SIG-M5 treated with dmso at 0.1 percent for 504 hours (cell line): ENCODE results near the gene SRP72.

Source experiments
- DNase-seq: peaks from one replicate; lab custom pipeline; 2025; ENCODE audit not compliant: unreplicated experiment; lab: John Stamatoyannopoulos, UW

SRP72 gene

DNA sequence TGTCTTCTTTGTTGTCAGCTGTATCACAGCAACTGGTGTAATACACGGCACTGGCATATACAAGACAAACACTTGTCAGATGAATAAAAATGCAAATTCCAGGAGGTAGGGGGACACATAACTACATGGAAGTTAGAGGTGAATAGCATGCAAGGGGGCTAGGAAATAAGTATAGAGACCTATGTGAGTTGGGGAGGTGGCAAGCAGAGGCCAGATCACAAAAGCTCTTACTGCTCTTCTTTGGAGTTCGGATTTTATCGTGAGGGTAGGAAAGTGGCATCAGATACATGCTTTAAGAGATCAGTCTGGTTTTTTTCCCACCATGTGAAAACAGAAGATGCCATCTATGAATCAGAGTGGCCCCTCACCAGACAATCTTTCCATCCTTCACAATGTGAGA, 2.8 kb upstream of the SRP72 start:
- no peak for DNase-seq

DNA sequence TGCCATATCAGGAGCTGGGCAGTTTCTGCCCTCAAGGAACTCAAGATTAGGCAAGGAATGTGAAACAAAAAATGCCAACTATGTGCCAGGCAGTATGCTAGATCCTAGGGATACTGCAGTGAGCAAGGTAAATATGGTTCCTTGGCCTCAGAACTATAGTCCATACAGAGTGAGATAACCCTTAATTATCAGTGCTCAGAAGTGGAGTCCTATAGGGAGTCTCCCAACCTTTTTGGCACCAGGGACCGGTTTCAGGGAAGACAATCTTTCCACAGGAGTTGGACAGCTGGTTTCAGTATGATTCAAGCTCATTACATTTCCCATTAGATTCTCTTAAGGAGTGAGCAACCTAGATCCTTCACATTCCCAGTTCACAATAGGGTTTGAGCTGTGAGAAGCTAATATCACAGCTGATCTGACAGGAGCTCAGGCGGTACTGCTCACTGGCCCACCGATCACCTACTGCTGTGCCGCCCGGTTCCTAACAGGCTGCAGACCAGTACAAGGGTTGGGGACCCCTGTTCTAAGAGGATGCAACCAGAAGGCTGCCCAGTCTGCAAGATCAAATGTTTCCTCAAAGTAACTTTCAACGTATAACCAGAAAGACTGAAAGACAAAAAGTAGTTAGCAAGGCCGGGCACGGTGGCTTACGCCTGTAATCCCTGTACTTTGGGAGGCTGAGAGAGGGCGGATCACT, 1.7 kb upstream of the SRP72 start:
- DNase-seq = no peak

DNA sequence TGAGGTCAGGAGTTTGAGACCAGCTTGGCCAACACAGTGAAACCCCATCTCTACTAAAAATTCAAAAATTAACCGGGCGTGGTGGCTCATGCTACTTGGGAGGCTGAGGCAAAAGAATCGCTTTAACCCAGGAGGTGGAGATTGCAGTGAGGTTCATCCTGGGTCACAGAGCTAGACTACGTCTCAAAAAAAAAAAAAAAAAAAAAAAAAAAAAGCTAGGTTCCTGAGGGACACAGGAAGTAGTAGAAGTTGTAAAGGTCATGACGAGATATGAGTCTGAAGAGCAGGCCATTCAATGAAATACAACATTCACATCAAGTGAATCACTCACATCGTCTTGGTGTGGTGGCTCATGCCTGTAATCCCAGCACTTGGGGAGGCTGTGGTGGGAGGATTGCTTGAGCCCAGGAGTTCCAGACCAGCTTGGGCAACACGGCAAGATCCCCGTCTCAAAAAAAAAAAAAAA, 1.1 kb upstream of the SRP72 start:
- DNase-seq = peak; percentile 65

GRCh38 chr4:56466910-56467283, 520 bp upstream of the SRP72 start:
- no peak for DNase-seq

DNA sequence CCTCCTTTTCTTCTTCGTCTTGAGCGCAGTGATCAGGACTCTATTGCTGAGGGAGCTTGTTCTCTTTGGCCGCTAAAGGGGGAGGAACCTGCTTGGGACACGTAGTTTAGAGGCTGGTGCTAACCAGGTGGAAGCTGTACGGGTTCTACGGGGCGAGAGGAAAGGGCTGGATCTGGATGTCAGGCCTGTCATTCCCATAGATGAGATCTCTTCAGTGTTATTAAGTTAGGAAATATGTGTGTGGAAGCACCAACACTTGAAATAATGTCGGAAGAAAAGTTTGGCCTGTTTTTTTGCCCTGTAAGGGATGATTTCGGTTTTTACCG, 643 bp downstream of the SRP72 start:
- peak; percentile 54 for DNase-seq

DNA sequence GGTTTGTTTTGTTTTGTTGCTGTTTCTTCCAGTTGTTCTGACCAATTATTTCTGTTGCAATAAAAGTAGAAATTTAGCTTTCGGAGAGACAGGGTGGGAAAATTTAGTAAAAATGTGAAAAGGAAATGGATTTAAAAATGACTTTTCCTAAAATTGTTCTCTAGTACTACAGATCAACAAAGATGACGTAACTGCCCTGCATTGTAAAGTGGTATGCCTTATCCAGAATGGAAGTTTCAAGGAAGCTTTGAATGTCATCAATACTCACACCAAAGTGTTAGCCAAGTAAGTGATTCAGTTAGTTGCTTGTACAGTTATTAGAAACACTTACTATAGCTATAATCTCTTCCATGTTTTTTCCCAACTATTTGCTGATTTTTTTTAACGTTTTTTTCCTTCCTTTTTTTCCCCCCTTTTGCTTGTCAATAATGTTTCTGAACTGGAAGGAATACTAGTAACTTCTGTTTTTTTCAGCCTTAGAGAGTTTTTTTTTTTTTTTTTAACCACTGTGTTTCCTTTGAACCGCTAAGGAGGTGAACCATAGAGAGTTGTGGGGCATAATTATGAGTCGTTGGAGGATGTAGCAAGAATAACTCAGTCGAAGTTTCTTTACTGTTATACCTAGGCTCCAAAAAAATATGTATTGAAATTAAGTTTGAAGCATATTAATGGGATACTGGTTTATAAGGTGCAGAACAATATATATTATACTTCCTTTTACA, 2.2 kb downstream of the SRP72 start:
- DNase-seq = peak; percentile 39

- DNase-seq = no peak
Observed at GRCh38 chr4:56475917-56476316, 8.5 kb downstream of the SRP72 start.

DNA sequence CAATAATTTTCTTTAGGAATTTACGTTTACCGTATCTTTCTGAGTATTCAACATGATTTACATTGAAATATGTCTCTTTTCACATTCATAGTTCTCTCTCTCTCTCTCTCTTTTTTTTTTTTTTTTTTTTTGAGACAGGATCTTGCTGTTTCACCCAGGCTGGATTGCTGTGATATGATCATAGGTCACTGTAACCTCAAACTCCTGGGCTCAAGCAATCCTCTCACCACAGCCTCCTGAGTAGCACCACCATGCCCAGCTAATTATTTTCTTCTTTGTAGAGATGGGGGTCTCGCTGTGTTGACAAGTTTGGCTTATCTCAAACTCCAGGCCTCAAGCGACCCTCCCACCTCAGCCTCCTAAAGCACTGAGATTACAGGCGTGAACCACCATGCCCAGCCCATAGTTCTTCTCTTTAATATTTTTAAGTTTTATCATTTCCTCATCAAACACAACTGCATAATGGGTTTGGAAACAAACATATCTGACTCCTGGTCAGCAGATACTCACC, 9.8 kb downstream of the SRP72 start:
- DNase-seq = no peak

DNA sequence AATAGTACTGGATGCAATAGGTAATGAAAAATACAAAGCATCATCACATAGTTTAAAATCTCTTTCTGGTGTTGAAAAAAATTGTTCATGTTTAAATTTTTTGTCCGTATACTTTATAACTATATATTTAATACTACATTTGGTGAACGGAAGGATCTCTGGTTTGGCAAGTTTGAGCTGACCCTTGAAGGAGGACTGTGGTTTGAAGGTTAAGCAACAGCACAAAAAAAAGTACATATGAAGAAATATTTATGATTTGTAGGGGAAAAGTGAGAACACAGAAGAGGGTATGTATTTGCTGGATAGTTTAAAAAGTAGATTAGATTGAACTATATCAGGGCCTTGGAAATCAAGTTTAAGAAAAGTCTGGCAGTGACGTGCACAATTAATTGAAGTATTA, 13.3 kb downstream of the SRP72 start:
- DNase-seq = peak; percentile 23

GRCh38 chr4:56496241-56496640, 28.8 kb downstream of the SRP72 start:
- DNase-seq = no peak

DNA sequence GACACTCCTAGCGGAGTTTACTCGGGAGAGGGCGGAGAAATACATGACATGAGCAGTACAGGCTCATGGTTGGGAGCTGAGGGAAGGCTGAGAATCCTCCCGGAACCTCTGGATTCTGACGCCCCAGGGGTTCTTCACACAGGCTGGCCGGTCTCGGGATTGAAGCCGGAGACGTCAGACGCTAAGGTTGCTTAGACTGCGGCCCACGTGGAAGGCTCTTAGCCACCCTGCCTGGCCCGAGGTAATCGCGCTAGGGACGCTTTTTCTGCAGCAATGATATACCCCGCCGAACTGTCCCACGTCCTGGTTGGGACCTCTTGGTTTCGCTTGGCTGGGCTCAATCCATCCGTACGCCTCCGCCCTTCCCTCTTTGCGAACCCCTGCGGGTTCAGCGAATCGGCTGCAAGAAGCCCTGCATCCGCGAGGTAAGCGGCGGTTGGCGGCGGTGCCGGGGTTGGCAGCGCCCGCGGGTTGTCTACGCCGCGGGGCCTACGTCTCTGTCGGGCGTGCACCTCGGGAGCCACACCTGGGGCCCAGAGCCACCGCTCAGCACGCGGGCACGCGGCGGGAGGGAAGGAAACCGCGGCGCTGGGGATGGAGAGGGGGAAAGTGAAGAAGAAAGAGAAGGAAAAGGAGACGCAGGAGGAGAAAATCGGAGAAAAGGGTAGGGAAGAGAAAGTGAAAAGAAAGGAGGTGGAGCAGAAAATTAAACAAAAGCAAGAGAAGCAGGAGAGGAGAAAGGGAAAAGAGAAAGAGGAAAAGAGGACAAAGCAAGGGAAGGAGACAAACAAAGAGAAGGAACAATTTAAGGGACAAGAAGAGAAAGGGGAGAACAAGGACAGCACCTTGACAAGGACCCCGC, 38.1 kb downstream of the SRP72 start, which contains the start of gene ARL9:
TSS of gene ARL9 (plus strand) at position 523 of the 862 bp plus-strand sequence. CDS start at position 595, 72 bp downstream.
- no peak for DNase-seq

DNA sequence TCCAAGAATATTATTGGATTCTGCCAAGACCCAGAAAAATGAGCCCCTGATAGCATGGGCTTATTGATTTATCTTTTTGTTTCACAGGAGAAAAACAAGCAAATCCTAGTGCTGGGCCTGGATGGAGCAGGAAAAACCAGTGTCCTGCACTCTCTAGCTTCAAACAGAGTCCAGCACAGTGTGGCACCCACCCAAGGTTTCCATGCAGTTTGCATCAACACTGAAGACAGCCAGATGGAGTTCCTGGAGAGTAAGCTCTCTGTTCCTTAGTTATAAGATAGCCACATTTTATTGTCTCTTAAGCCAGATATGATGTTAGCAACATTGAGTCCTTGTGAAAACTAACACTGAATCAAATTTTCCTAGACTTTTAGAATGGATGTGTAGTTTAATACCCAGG, 43.7 kb downstream of the SRP72 start:
- DNase-seq = no peak

GRCh38 chr4:56512166-56512565, 44.7 kb downstream of the SRP72 start:
- no peak for DNase-seq

- no peak for DNase-seq
Observed at GRCh38 chr4:56513517-56513916, 46.1 kb downstream of the SRP72 start.

- peak; percentile 52 for DNase-seq
Observed at GRCh38 chr4:56530269-56531148, 63.1 kb downstream of the SRP72 start.

DNA sequence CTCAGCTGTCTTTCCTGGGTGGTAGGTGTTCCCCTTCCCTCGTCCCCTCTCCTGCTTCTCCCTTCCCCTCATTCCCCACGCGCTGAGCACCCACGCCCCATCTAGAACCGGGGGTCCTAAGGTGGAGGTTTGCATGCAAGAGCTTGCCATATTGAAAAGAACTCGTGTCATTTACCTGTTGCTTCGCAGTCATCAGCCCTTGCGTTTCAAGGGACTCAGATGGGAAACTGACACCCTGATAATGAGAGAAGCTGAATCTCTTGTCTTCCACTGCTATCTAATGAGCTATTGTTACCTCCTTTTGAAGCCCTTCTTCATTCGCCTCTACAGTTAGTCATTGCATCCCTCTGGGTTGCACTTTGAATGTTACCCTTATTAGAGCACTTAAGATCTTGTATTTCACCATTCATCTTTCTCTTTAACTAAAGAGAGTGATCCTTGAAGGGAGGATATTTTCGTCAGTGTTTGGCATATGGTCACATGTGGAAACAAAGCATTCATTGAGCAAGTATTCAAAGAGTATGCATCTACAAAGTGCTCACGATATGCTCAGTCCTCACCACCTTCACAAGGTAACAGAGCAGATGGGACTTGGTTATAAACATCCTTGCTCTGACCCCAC, 63.8 kb downstream of the SRP72 start:
- no peak for DNase-seq

DNA sequence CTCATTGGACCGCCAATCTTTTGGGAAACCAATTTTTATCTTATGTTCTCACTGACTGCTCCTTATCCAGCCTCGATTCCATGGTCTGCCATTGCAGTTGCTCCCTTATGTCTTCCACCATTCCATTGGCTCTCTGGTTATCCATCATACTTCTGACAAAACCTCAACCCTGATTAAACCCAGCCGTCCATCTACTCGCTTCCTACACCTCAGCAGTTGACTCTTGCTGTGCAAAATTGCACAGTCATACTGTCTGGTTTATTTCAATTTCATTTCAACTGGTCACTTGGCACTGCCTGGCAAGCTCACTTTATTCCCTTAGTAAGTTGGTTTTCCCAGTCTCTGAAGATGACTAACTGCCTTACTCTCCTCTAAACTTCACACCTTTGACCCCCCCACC, 64.4 kb downstream of the SRP72 start:
- DNase-seq = no peak

GRCh38 chr4:56532239-56532638, 64.8 kb downstream of the SRP72 start:
- no peak for DNase-seq

GRCh38 chr4:56535915-56536314, 68.5 kb downstream of the SRP72 start:
- DNase-seq = no peak

- DNase-seq = no peak
Observed at GRCh38 chr4:56537147-56537546, 69.7 kb downstream of the SRP72 start.
